ENCODE data around the gene KAT14. TPM values are rescaled to one million over a fixed set of nuclear protein-coding genes. Genes with fewer than 3 reads are reported as not detected.
A peak's percentile ranks its signal among the peaks of the same experiment; 100 is the strongest.

KAT14 gene
- total RNA-seq, 1 donor from 2014 or later = 26.7 TPM

GRCh38 chr20:18164356-18164755 lies 26.7 kb downstream of the KAT14 start:
- DNase-seq (ENCODE audit: low spot score, unreplicated experiment) = no peak
- Mint-ChIP-seq H3K4me1 (ENCODE audit: low read depth) (peaks cover 26% of the 10 kb centered on the region), H3K27ac (peak overlapping the region; percentile 38), H3K9me3 (ENCODE audit: low read depth) (no peaks in the 10 kb centered on the region), H3K36me3 (ENCODE audit: insufficient read depth) (peaks cover 26% of the 10 kb centered on the region), H3K4me3 (ENCODE audit: low read depth) (no peak overlapping the region), H3K27me3 (no peaks in the 10 kb centered on the region)
- TF ChIP-seq CTCF (IDR thresholded peaks at IDR 0.05; ENCODE audit: unreplicated experiment) = no peak

- Mint-ChIP-seq H3K4me3 (ENCODE audit: low read depth) (no peak overlapping the region), H3K4me1 (ENCODE audit: low read depth) (peaks cover 26% of the 10 kb centered on the region), H3K9me3 (ENCODE audit: low read depth) (no peaks in the 10 kb centered on the region), H3K27me3 (no peaks in the 10 kb centered on the region), H3K36me3 (ENCODE audit: insufficient read depth) (peaks cover 23% of the 10 kb centered on the region), H3K27ac (peak overlapping the region; percentile 94)
- DNase-seq (ENCODE audit: low spot score, unreplicated experiment) = no peak
- TF ChIP-seq CTCF (IDR thresholded peaks at IDR 0.05; ENCODE audit: unreplicated experiment) = no peak
Measured at GRCh38 chr20:18165553-18165952, 27.9 kb downstream of the KAT14 start.

GRCh38 chr20:18166241-18166881 lies 28.7 kb downstream of the KAT14 start:
- no peak overlapping the region for H3K4me3 Mint-ChIP-seq (ENCODE audit: low read depth)
- H3K4me1 Mint-ChIP-seq (ENCODE audit: low read depth) = peaks cover 26% of the 10 kb centered on the region
- no peak for TF ChIP-seq CTCF (IDR thresholded peaks at IDR 0.05; ENCODE audit: unreplicated experiment)
- no peak for DNase-seq (ENCODE audit: low spot score, unreplicated experiment)
- H3K36me3 Mint-ChIP-seq (ENCODE audit: insufficient read depth) = peaks cover 30% of the 10 kb centered on the region
- peaks cover 2% of the 10 kb centered on the region for H3K9me3 Mint-ChIP-seq (ENCODE audit: low read depth)
- H3K27me3 Mint-ChIP-seq = no peaks in the 10 kb centered on the region
- H3K27ac Mint-ChIP-seq = peak overlapping the region; percentile 28

- TF ChIP-seq CTCF (IDR thresholded peaks at IDR 0.05; ENCODE audit: unreplicated experiment) = no peak
- DNase-seq (ENCODE audit: low spot score, unreplicated experiment) = no peak
- no peak overlapping the region for H3K4me3 Mint-ChIP-seq (ENCODE audit: low read depth)
- peaks cover 26% of the 10 kb centered on the region for H3K4me1 Mint-ChIP-seq (ENCODE audit: low read depth)
- peaks cover 32% of the 10 kb centered on the region for H3K36me3 Mint-ChIP-seq (ENCODE audit: insufficient read depth)
- no peaks in the 10 kb centered on the region for H3K27me3 Mint-ChIP-seq
- peaks cover 2% of the 10 kb centered on the region for H3K9me3 Mint-ChIP-seq (ENCODE audit: low read depth)
- H3K27ac Mint-ChIP-seq = no peak overlapping the region
Measured at GRCh38 chr20:18166950-18167349, 29.3 kb downstream of the KAT14 start.

GRCh38 chr20:18172379-18172778 lies 34.7 kb downstream of the KAT14 start:
- H3K9me3 Mint-ChIP-seq (ENCODE audit: low read depth) = peaks cover 2% of the 10 kb centered on the region
- DNase-seq (ENCODE audit: low spot score, unreplicated experiment) = no peak
- H3K27me3 Mint-ChIP-seq = no peaks in the 10 kb centered on the region
- H3K27ac Mint-ChIP-seq = peak overlapping the region; percentile 10
- no peak overlapping the region for H3K4me3 Mint-ChIP-seq (ENCODE audit: low read depth)
- H3K4me1 Mint-ChIP-seq (ENCODE audit: low read depth) = peaks cover 4% of the 10 kb centered on the region
- no peak for TF ChIP-seq CTCF (IDR thresholded peaks at IDR 0.05; ENCODE audit: unreplicated experiment)
- H3K36me3 Mint-ChIP-seq (ENCODE audit: insufficient read depth) = peaks cover 33% of the 10 kb centered on the region

Data from progenitor cell of endocrine pancreas (in vitro differentiated cells).